GM18526 (cell line): ENCODE results near the gene MDM2.

Source experiments
- POLR2A ChIP-seq: IDR thresholded peaks from 3 replicates; pipeline ENCODE4 v1.6.1; 2011; ENCODE audit not compliant: insufficient read length; ENCODE audit errors: extremely low read depth

The MDM2 gene

DNA sequence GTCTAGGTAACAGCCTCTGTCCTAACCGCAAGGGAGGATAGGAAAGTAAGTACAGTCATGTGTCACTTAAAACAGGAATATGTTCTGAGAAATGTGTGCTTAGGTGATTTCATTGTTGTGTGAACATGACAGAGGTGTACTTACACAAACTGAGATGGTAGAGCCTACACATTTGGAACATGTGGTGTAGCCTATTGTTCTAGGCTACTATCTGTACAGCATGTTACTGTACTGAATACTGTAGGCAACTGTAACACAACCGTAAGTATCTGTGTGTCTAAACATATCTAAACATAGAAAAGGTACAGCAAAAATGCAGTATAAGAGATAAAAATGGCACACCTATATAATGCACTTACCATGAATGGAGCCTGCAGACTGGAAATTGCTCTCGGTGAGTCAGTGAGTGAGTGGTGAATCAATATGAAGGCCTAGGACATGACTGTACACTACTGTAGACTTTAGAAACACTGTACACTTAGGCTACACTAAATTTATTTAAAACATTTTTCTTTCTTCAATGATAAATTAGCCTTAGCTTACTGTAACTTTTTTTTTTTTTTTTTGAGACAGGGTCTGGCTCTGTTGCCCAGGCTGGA, 13.2 kb upstream of the MDM2 start:
- TF ChIP-seq POLR2A = no peak

- no peak for TF ChIP-seq POLR2A
These were observed 11.6 kb upstream of the MDM2 start for GRCh38 chr12:68796399-68796798.

DNA sequence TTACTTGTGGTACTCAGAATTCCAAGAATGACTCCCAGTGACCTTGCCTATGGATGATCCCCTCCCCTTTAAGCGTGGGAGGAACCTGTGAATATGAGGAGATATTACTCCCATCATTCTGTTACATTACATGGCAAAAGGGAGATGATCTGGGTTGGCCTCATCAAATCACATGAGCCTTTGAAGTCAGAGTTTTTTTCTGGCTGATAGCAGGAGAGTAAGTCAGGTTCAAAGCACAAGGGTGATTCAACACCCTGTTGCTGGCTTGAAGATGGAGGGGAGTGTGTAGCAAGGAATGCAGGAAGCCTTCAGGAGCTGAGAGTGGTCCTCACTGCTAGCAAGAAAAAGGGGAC, 9.1 kb upstream of the MDM2 start:
- TF ChIP-seq POLR2A = no peak

DNA sequence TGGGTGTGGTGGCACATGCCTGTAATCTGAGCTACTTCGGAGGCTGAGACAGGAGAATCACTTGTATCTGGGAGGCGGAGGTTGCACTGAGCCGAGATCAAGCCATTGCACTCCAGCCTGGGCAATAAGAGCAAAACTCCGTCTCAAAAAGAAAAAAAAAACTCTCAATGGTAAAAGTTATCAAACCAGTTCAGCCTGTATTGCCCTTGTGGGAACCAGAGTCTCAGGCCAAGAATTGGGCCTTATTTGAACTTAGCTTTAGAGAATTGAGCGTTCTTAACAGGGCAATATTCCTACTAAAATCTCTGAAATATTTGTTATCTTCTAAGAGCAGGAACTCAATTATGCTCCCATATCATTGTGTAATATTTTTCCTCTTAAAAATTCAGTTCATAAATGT, 7.7 kb upstream of the MDM2 start:
- no peak for TF ChIP-seq POLR2A

DNA sequence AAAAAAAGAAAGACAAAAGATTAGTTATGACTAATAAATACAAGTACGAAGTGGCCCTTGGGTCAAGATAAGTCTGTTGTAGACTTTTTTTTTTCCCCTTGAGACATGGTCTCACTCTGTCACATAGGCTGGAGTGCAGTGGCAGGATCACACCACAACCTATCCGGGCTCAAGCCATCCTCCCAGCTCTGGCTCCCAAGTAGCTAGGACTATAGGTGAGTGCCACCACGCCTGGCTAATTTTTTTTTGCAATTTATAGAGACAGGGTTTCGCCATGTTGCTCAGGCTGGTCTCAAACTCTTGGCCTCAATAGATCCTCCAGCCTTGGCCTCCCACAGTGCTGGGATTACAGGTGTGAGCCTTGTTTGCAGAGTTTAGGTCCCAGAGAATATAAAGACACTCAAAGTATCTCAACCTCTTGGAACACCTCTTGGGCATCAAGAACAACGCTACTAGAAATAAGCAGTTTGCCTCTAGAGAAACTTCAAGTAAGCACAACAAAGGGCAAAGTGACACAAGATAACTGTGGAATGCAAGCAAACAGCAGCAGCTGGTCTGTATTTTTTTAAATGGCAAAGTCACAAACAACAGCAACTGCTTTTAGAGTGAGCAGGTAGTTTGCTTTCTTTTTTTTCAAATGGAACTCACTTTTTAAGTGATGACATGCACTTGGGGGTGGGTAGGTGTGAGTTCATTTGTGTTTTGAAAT, 3.9 kb upstream of the MDM2 start:
- no peak for TF ChIP-seq POLR2A

GRCh38 chr12:68804657-68805591, 3.1 kb upstream of the MDM2 start:
- TF ChIP-seq POLR2A = no peak

GRCh38 chr12:68805592-68806120, 2.3 kb upstream of the MDM2 start:
- no peak for TF ChIP-seq POLR2A

DNA sequence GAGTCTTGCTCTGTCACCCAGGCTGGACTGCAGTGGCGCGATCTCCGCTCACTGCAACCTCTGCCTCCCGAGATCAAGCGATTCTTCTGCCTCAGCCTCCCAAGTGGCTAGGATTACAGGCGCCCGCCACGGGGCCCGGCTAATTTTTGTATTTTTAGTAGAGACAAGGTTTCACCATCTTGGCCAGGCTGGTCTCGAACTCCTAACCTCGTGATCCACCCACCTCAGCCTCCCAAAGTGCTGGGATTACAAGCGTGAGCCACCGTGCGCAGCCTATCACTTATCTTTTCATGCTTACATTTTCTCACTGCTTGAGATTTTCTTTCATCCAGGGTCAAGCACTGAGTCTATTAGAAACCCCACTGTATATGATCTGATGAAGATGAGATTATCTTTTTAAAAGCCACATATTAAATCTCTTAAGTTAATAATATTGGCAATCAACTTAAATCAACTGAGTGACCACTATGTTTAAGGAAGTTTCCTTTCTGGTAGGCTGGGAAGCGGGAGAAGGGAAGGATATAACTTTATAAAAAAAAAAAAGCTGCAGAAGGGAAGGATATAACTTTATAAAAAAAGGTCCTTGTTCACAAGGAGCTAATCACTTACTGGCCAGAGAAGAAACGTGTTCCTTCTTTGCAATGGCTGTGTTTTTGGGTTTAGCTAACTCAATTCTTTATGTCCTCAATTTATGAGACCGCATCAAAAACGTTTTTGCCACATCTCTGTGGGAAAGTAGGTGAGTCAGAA, 1.3 kb upstream of the MDM2 start:
- no peak for TF ChIP-seq POLR2A

DNA sequence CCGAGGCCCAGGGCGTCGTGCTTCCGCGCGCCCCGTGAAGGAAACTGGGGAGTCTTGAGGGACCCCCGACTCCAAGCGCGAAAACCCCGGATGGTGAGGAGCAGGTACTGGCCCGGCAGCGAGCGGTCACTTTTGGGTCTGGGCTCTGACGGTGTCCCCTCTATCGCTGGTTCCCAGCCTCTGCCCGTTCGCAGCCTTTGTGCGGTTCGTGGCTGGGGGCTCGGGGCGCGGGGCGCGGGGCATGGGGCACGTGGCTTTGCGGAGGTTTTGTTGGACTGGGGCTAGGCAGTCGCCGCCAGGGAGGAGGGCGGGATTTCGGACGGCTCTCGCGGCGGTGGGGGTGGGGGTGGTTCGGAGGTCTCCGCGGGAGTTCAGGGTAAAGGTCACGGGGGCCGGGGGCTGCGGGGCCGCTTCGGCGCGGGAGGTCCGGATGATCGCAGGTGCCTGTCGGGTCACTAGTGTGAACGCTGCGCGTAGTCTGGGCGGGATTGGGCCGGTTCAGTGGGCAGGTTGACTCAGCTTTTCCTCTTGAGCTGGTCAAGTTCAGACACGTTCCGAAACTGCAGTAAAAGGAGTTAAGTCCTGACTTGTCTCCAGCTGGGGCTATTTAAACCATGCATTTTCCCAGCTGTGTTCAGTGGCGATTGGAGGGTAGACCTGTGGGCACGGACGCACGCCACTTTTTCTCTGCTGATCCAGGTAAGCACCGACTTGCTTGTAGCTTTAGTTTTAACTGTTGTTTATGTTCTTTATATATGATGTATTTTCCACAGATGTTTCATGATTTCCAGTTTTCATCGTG, 612 bp downstream of the MDM2 start:
- TF ChIP-seq POLR2A = peak; percentile 77

- no peak for TF ChIP-seq POLR2A
These were observed 1.4 kb downstream of the MDM2 start for GRCh38 chr12:68809190-68810026.

DNA sequence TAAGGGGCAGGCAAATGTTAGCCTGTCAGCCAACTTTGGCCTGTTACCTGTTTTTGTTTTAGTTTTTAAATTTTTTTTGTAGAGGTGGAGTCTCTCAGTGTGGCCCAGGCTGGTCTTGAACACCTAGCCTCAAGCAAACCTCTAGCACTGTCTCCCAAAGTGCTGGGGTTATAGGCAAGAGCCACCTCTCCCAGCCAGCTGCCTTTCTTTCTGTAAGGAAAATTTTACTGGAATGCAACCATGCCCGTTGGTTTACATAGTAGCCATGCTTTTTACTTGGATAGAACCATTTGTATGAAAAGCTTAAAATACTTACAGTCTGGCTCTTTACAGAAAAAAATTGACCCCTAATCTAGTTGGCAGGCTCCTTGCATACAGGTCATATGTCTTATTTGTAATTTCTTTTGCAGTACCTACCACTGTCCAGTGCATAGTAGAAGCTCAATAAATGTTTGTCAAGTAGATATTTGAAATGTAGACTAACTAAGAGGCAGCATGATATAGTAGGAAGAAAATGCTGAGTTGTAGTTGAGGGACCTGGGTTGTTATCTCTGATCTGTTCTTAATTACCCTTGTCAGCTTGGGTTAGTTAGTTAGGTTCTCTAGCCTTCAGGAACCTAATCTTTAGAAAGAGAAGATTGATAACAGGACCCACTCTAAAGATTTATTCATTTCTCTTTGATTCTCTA, 4.7 kb downstream of the MDM2 start:
- TF ChIP-seq POLR2A = no peak

GRCh38 chr12:68813242-68813593, 5.2 kb downstream of the MDM2 start:
- TF ChIP-seq POLR2A = no peak
